22Rv1 (cell line): ENCODE measurements around the gene ELP4.

ENCODE experiments used
- ZFX ChIP-seq: fragments of 450-650 bp; IDR thresholded peaks from 2 replicates; pipeline ENCODE4 v1.6.1; 2017; ENCODE audit warnings: antibody characterized with exemption, borderline replicate concordance
- TF ChIP-seq, protein P1 (sequence below): fragments of 450-650 bp; IDR thresholded peaks from 2 replicates; pipeline ENCODE4 v1.5.1; 2017; ENCODE audit warnings: mild to moderate bottlenecking

DNA sequence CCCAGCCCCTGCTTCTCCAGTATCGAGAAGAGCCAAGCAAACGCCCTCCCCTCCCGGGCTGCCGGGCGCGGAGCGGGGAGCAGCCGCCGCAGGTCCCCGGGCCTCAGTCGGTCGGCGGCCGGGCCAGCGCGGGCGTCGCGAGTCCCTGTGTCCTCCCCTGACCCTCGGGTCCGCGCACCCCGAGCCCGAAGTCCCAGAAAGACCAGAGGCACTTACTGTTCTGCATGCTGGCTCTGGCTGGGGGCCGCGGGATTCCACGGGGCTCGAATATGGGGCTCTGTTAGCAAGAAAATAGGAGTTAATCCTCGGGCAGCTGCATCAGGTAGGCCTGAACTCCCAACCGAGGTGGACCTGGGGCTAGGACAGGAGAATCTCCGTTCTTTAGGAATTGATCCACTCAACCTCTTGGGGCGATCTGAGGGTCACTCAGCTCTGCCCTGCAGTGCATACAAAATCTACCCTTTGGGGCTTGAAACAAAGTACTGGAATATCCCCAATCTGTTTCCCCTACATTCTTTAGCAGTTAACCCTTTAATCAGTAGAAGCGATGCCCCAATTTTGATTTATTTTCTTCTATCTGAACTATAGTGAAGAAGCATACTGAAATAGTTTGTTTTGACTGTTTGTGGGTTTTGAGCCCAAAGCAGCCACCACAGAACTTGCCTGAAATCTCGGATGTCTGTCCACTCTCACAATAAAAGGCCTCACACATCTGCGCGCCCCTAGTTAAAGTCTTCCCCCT is 296.8 kb downstream of the ELP4 start:
- TF ChIP-seq, protein P1, sequence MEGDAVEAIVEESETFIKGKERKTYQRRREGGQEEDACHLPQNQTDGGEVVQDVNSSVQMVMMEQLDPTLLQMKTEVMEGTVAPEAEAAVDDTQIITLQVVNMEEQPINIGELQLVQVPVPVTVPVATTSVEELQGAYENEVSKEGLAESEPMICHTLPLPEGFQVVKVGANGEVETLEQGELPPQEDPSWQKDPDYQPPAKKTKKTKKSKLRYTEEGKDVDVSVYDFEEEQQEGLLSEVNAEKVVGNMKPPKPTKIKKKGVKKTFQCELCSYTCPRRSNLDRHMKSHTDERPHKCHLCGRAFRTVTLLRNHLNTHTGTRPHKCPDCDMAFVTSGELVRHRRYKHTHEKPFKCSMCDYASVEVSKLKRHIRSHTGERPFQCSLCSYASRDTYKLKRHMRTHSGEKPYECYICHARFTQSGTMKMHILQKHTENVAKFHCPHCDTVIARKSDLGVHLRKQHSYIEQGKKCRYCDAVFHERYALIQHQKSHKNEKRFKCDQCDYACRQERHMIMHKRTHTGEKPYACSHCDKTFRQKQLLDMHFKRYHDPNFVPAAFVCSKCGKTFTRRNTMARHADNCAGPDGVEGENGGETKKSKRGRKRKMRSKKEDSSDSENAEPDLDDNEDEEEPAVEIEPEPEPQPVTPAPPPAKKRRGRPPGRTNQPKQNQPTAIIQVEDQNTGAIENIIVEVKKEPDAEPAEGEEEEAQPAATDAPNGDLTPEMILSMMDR: no peak
- no peak for TF ChIP-seq ZFX
